SK-N-MC (cell line): ENCODE measurements around the gene LRRC17.

Experiments
- DNase-seq: peaks from one replicate; pipeline ENCODE4 v3.0.0-alpha.2; 2011; ENCODE audit warnings: low read depth, low spot score
- H3K27ac ChIP-seq: fragments of 200-600 bp; sonication (generic); 2 replicates; pipeline ENCODE4 v1.5.1; 2016; ENCODE audit warnings: mixed run types
- H3K36me3 ChIP-seq: fragments of 200-600 bp; sonication (generic); 2 replicates; pipeline ENCODE4 v1.6.1; 2017; ENCODE audit warnings: antibody characterized with exemption, low read length, mixed read lengths; ENCODE audit not compliant: insufficient read depth
- H3K4me3 ChIP-seq: fragments of 200-600 bp; sonication (generic); 2 replicates; pipeline ENCODE4 v1.5.1; 2016
- H3K9ac ChIP-seq: fragments of 200-600 bp; sonication (generic); 2 replicates; pipeline ENCODE4 v1.8.0; 2017; ENCODE audit warnings: mixed run types, mixed read lengths; ENCODE audit not compliant: insufficient read length
- H3K9me3 ChIP-seq: fragments of 200-600 bp; sonication (generic); 2 replicates; pipeline ENCODE4 v1.6.1; 2017; ENCODE audit warnings: low read depth, mild to moderate bottlenecking, antibody characterized with exemption, low read length, moderate library complexity, mixed read lengths
- EZH2 ChIP-seq: fragments of 200-600 bp; sonication (generic); IDR thresholded peaks from one replicate; pipeline ENCODE4 v1.6.1; 2017; ENCODE audit warnings: antibody characterized with exemption
- FOXP2 ChIP-seq: optimal IDR thresholded peaks from 2 replicates; pipeline ENCODE3; 2011; ENCODE audit warnings: mild to moderate bottlenecking, moderate library complexity; ENCODE audit not compliant: insufficient read depth; ENCODE audit errors: extremely low read length, control extremely low read depth
- POLR2AphosphoS5 ChIP-seq: IDR thresholded peaks from 2 replicates; pipeline ENCODE4 v1.6.1; 2012; ENCODE audit warnings: mild to moderate bottlenecking, low read depth, low read length, borderline replicate concordance

Gene LRRC17

GRCh38 chr7:102931757-102932156, 19.0 kb downstream of the LRRC17 start:
- Histone ChIP-seq H3K9ac (no peak overlapping the region), H3K27ac (no peak overlapping the region), H3K9me3 (no peaks in the 10 kb centered on the region), H3K36me3 (no peaks in the 10 kb centered on the region), H3K4me3 (no peak overlapping the region)
- TF ChIP-seq POLR2AphosphoS5 = no peak
- TF ChIP-seq FOXP2 = no peak
- TF ChIP-seq EZH2 = no peak
- no peak for DNase-seq

- DNase-seq = no peak
- peak overlapping the region; percentile 22; the same call in 1 of the 2 replicates for H3K27ac ChIP-seq
- no peaks in the 10 kb centered on the region for H3K9me3 ChIP-seq
- no peaks in the 10 kb centered on the region for H3K36me3 ChIP-seq
- no peak overlapping the region for H3K4me3 ChIP-seq
- H3K9ac ChIP-seq = no peak overlapping the region
- TF ChIP-seq FOXP2 (no peak), POLR2AphosphoS5 (no peak), EZH2 (no peak)
Measured at GRCh38 chr7:102933763-102934162, 21.0 kb downstream of the LRRC17 start.

GRCh38 chr7:102934239-102934638, 21.4 kb downstream of the LRRC17 start:
- Histone ChIP-seq H3K36me3 (no peaks in the 10 kb centered on the region), H3K27ac (peak overlapping the region; percentile 22; the same call in 1 of the 2 replicates), H3K4me3 (no peak overlapping the region), H3K9ac (no peak overlapping the region), H3K9me3 (no peaks in the 10 kb centered on the region)
- no peak for TF ChIP-seq EZH2
- TF ChIP-seq FOXP2 = no peak
- no peak for TF ChIP-seq POLR2AphosphoS5
- no peak for DNase-seq

GRCh38 chr7:102934701-102935100, 21.9 kb downstream of the LRRC17 start:
- no peaks in the 10 kb centered on the region for H3K9me3 ChIP-seq
- no peaks in the 10 kb centered on the region for H3K36me3 ChIP-seq
- TF ChIP-seq EZH2 = no peak
- TF ChIP-seq FOXP2 = no peak
- TF ChIP-seq POLR2AphosphoS5 = no peak
- DNase-seq = no peak
- H3K9ac ChIP-seq = no peak overlapping the region
- no peak overlapping the region for H3K4me3 ChIP-seq
- peak overlapping the region; percentile 22; the same call in 1 of the 2 replicates for H3K27ac ChIP-seq

- TF ChIP-seq EZH2 (no peak), FOXP2 (no peak), POLR2AphosphoS5 (peak; percentile 34; the same call in 1 of the 2 replicates)
- H3K27ac ChIP-seq = peak overlapping the region; percentile 90
Measured at GRCh38 chr7:102935450-102936115, 22.8 kb downstream of the LRRC17 start.

GRCh38 chr7:102938679-102939078, 25.9 kb downstream of the LRRC17 start:
- H3K4me3 ChIP-seq = no peak overlapping the region

More at GRCh38 chr7:102935450-102936115, 22.8 kb downstream of the LRRC17 start:
- Histone ChIP-seq H3K9ac (no peak overlapping the region), H3K9me3 (no peaks in the 10 kb centered on the region), H3K4me3 (peak overlapping the region; percentile 31), H3K36me3 (no peaks in the 10 kb centered on the region)
- peak; percentile 32 for DNase-seq

GRCh38 chr7:102942181-102942866, 29.5 kb downstream of the LRRC17 start:
- peak overlapping the region; percentile 71 for H3K27ac ChIP-seq
- peak overlapping the region; percentile 48 for H3K9ac ChIP-seq
- H3K4me3 ChIP-seq = peak overlapping the region; percentile 35
- no peak for DNase-seq
- no peaks in the 10 kb centered on the region for H3K36me3 ChIP-seq
- no peaks in the 10 kb centered on the region for H3K9me3 ChIP-seq
- TF ChIP-seq FOXP2 (no peak), EZH2 (no peak), POLR2AphosphoS5 (no peak)

More at GRCh38 chr7:102938679-102939078, 25.9 kb downstream of the LRRC17 start:
- no peaks in the 10 kb centered on the region for H3K36me3 ChIP-seq
- H3K9me3 ChIP-seq = no peaks in the 10 kb centered on the region
- H3K9ac ChIP-seq = no peak overlapping the region
- no peak overlapping the region for H3K27ac ChIP-seq
- TF ChIP-seq EZH2 (no peak), FOXP2 (no peak), POLR2AphosphoS5 (no peak)
- DNase-seq = no peak

- TF ChIP-seq POLR2AphosphoS5 (no peak), EZH2 (no peak), FOXP2 (no peak)
- Histone ChIP-seq H3K9me3 (no peaks in the 10 kb centered on the region), H3K9ac (peak overlapping the region; percentile 48), H3K36me3 (no peaks in the 10 kb centered on the region), H3K27ac (peak overlapping the region; percentile 71), H3K4me3 (peak overlapping the region; percentile 35)
- no peak for DNase-seq
Measured at GRCh38 chr7:102942868-102943267, 30.1 kb downstream of the LRRC17 start.
